GM06990 (cell line): ENCODE measurements around the gene HS3ST6.

Source experiments
- DNase-seq: peaks from one replicate; pipeline ENCODE4 v3.0.0-alpha.2; 2011; ENCODE audit not compliant: insufficient read length; ENCODE audit errors: extremely low read depth
- H3K27me3 ChIP-seq: replicated peaks from 2 replicates; pipeline ENCODE4 v1.6.0; 2011; ENCODE audit warnings: low read length; ENCODE audit not compliant: control insufficient read depth, insufficient read depth
- H3K36me3 ChIP-seq: 2 replicates; pipeline ENCODE4 v1.5.1; 2011; ENCODE audit warnings: low read length; ENCODE audit not compliant: control insufficient read depth, insufficient read depth
- H3K4me3 ChIP-seq: replicated peaks from 2 replicates; pipeline ENCODE4 v1.5.1; 2011; ENCODE audit warnings: low read depth, mild to moderate bottlenecking, control low read depth, low read length
- CTCF ChIP-seq: IDR thresholded peaks from 2 replicates; pipeline ENCODE4 v1.5.1; 2011; ENCODE audit warnings: low read length, control low read depth, mild to moderate bottlenecking, inconsistent platforms; ENCODE audit not compliant: insufficient read depth, poor library complexity, severe bottlenecking

HS3ST6 gene

GRCh38 chr16:1912215-1912543, 6.0 kb downstream of the HS3ST6 start:
- H3K36me3 ChIP-seq: no peaks in the 10 kb centered on the region
- DNase-seq: no peak

GRCh38 chr16:1911467-1912214, 6.6 kb downstream of the HS3ST6 start:
- Histone ChIP-seq H3K36me3 (no peaks in the 10 kb centered on the region), H3K4me3 (no peak overlapping the region), H3K27me3 (peaks cover under 1% of the 10 kb centered on the region; the same call in 1 of the 2 replicates)
- TF ChIP-seq CTCF: no peak
- DNase-seq: no peak

More at GRCh38 chr16:1912215-1912543, 6.0 kb downstream of the HS3ST6 start:
- Histone ChIP-seq H3K27me3 (peaks cover 2% of the 10 kb centered on the region), H3K4me3 (no peak overlapping the region)
- TF ChIP-seq CTCF: no peak

- H3K27me3 ChIP-seq: peaks cover 1% of the 10 kb centered on the region; the same call in 1 of the 2 replicates
- TF ChIP-seq CTCF: no peak
- no peak for DNase-seq
Measured at GRCh38 chr16:1909561-1910231, 8.5 kb downstream of the HS3ST6 start.

GRCh38 chr16:1908983-1909382, 9.2 kb downstream of the HS3ST6 start:
- no peak for DNase-seq
- no peak for TF ChIP-seq CTCF
- Histone ChIP-seq H3K36me3 (no peaks in the 10 kb centered on the region), H3K4me3 (no peak overlapping the region), H3K27me3 (peaks cover 1% of the 10 kb centered on the region; the same call in 1 of the 2 replicates)

More at GRCh38 chr16:1909561-1910231, 8.5 kb downstream of the HS3ST6 start:
- H3K4me3 ChIP-seq: no peak overlapping the region
- no peaks in the 10 kb centered on the region for H3K36me3 ChIP-seq

- no peak for TF ChIP-seq CTCF
- no peak overlapping the region for H3K4me3 ChIP-seq
- H3K36me3 ChIP-seq: no peaks in the 10 kb centered on the region
- H3K27me3 ChIP-seq: peaks cover 1% of the 10 kb centered on the region; the same call in 1 of the 2 replicates
- no peak for DNase-seq
Measured at GRCh38 chr16:1908184-1908583, 10.0 kb downstream of the HS3ST6 start.
